ENCODE data around the gene SOCS4. TPM values are rescaled to one million over a fixed set of nuclear protein-coding genes. Genes with fewer than 3 reads are reported as not detected.
"Not testable (repeated sequence)": the region's sequence is repeated elsewhere in the genome, so short reads cannot be mapped to it uniquely, and the experiment has no call there.

SOCS4 gene
- total RNA-seq, 3 donors from 2014 or later, result 39.8 to 47.0 (median 41.4) TPM

GRCh38 chr14:55062517-55063351, 35.7 kb downstream of the SOCS4 start:
- H3K36me3 Mint-ChIP-seq (ENCODE audit: insufficient read depth), result peaks cover 43% of the 10 kb centered on the region
- no peaks in the 10 kb centered on the region for H3K27me3 Mint-ChIP-seq (ENCODE audit: low read depth)
- H3K4me3 Mint-ChIP-seq, result no peak overlapping the region
- H3K4me1 Mint-ChIP-seq (ENCODE audit: low read depth), result peaks cover 28% of the 10 kb centered on the region
- DNase-seq, result no peak
- H3K9me3 Mint-ChIP-seq, result no peaks in the 10 kb centered on the region
- ATAC-seq, result no peak

- H3K4me3 Mint-ChIP-seq; ATAC-seq; DNase-seq; H3K9me3 Mint-ChIP-seq; H3K27me3 Mint-ChIP-seq (ENCODE audit: low read depth): not testable (repeated sequence)
- Mint-ChIP-seq H3K36me3 (ENCODE audit: insufficient read depth) (peaks cover 41% of the 10 kb centered on the region), H3K4me1 (ENCODE audit: low read depth) (peaks cover 17% of the 10 kb centered on the region)
Measured at GRCh38 chr14:55064896-55065295, 37.9 kb downstream of the SOCS4 start.

GRCh38 chr14:55065411-55065810, 38.4 kb downstream of the SOCS4 start:
- H3K4me3 Mint-ChIP-seq, result no peak overlapping the region
- ATAC-seq, result no peak
- H3K27me3 Mint-ChIP-seq (ENCODE audit: low read depth), result no peaks in the 10 kb centered on the region
- peaks cover 40% of the 10 kb centered on the region for H3K36me3 Mint-ChIP-seq (ENCODE audit: insufficient read depth)
- H3K9me3 Mint-ChIP-seq, result no peaks in the 10 kb centered on the region
- peaks cover 16% of the 10 kb centered on the region for H3K4me1 Mint-ChIP-seq (ENCODE audit: low read depth)
- DNase-seq, result no peak

- Mint-ChIP-seq H3K9me3 (no peaks in the 10 kb centered on the region), H3K4me3 (no peak overlapping the region), H3K4me1 (ENCODE audit: low read depth) (peaks cover 17% of the 10 kb centered on the region), H3K27me3 (ENCODE audit: low read depth) (no peaks in the 10 kb centered on the region), H3K36me3 (ENCODE audit: insufficient read depth) (peaks cover 37% of the 10 kb centered on the region)
- ATAC-seq (no peak), DNase-seq (no peak)
Measured at GRCh38 chr14:55066223-55066622, 39.2 kb downstream of the SOCS4 start.

- no peak for ATAC-seq
- H3K36me3 Mint-ChIP-seq (ENCODE audit: insufficient read depth), result peaks cover 17% of the 10 kb centered on the region
- peaks cover 41% of the 10 kb centered on the region for H3K4me1 Mint-ChIP-seq (ENCODE audit: low read depth)
Measured at GRCh38 chr14:55070981-55071411, 44.0 kb downstream of the SOCS4 start.

GRCh38 chr14:55071870-55072640, 45.0 kb downstream of the SOCS4 start:
- DNase-seq (no peak), ATAC-seq (peak; percentile 87 to 92)
- no peaks in the 10 kb centered on the region for H3K27me3 Mint-ChIP-seq (ENCODE audit: low read depth)
- H3K36me3 Mint-ChIP-seq (ENCODE audit: insufficient read depth), result peaks cover 10% of the 10 kb centered on the region
- peak overlapping the region; percentile 61 for H3K4me3 Mint-ChIP-seq
- H3K9me3 Mint-ChIP-seq, result no peaks in the 10 kb centered on the region
- peaks cover 39% of the 10 kb centered on the region for H3K4me1 Mint-ChIP-seq (ENCODE audit: low read depth)

More at GRCh38 chr14:55070981-55071411, 44.0 kb downstream of the SOCS4 start:
- no peak for DNase-seq
- no peaks in the 10 kb centered on the region for H3K27me3 Mint-ChIP-seq (ENCODE audit: low read depth)
- H3K9me3 Mint-ChIP-seq, result no peaks in the 10 kb centered on the region
- H3K4me3 Mint-ChIP-seq, result peak overlapping the region; percentile 2

- DNase-seq (no peak), ATAC-seq (no peak)
- no peaks in the 10 kb centered on the region for H3K36me3 Mint-ChIP-seq (ENCODE audit: insufficient read depth)
- peaks cover 39% of the 10 kb centered on the region for H3K4me1 Mint-ChIP-seq (ENCODE audit: low read depth)
- H3K9me3 Mint-ChIP-seq, result no peaks in the 10 kb centered on the region
- no peaks in the 10 kb centered on the region for H3K27me3 Mint-ChIP-seq (ENCODE audit: low read depth)
- no peak overlapping the region for H3K4me3 Mint-ChIP-seq
Measured at GRCh38 chr14:55073856-55074255, 46.8 kb downstream of the SOCS4 start.

- Mint-ChIP-seq H3K4me1 (ENCODE audit: low read depth) (peaks cover 39% of the 10 kb centered on the region), H3K4me3 (peak overlapping the region; percentile 40)
- peak; percentile 12 to 17 for ATAC-seq
Measured at GRCh38 chr14:55074662-55075061, 47.6 kb downstream of the SOCS4 start.

GRCh38 chr14:55075628-55076175, 48.7 kb downstream of the SOCS4 start:
- no peak for DNase-seq
- no peak overlapping the region for H3K4me3 Mint-ChIP-seq
- H3K9me3 Mint-ChIP-seq, result no peaks in the 10 kb centered on the region
- ATAC-seq, result no peak
- H3K27me3 Mint-ChIP-seq (ENCODE audit: low read depth), result no peaks in the 10 kb centered on the region
- H3K36me3 Mint-ChIP-seq (ENCODE audit: insufficient read depth), result no peaks in the 10 kb centered on the region
- H3K4me1 Mint-ChIP-seq (ENCODE audit: low read depth), result peaks cover 38% of the 10 kb centered on the region

More at GRCh38 chr14:55074662-55075061, 47.6 kb downstream of the SOCS4 start:
- no peaks in the 10 kb centered on the region for H3K27me3 Mint-ChIP-seq (ENCODE audit: low read depth)
- no peak for DNase-seq
- H3K36me3 Mint-ChIP-seq (ENCODE audit: insufficient read depth), result no peaks in the 10 kb centered on the region
- H3K9me3 Mint-ChIP-seq, result no peaks in the 10 kb centered on the region

- H3K9me3 Mint-ChIP-seq, result no peaks in the 10 kb centered on the region
- H3K4me3 Mint-ChIP-seq, result no peak overlapping the region
- peaks cover 21% of the 10 kb centered on the region for H3K4me1 Mint-ChIP-seq (ENCODE audit: low read depth)
- H3K27me3 Mint-ChIP-seq (ENCODE audit: low read depth), result no peaks in the 10 kb centered on the region
- ATAC-seq (peak; percentile 59 to 60), DNase-seq (no peak)
- no peaks in the 10 kb centered on the region for H3K36me3 Mint-ChIP-seq (ENCODE audit: insufficient read depth)
Measured at GRCh38 chr14:55077170-55078151, 50.4 kb downstream of the SOCS4 start.

GRCh38 chr14:55079961-55080360, 52.9 kb downstream of the SOCS4 start:
- not testable (repeated sequence) for ATAC-seq; H3K4me3 Mint-ChIP-seq; H3K36me3 Mint-ChIP-seq (ENCODE audit: insufficient read depth); H3K4me1 Mint-ChIP-seq (ENCODE audit: low read depth); DNase-seq; H3K27me3 Mint-ChIP-seq (ENCODE audit: low read depth); H3K9me3 Mint-ChIP-seq

- no peak for ATAC-seq
- Mint-ChIP-seq H3K9me3 (no peaks in the 10 kb centered on the region), H3K27me3 (ENCODE audit: low read depth) (no peaks in the 10 kb centered on the region), H3K4me3 (no peak overlapping the region), H3K4me1 (ENCODE audit: low read depth) (peaks cover 2% of the 10 kb centered on the region), H3K36me3 (ENCODE audit: insufficient read depth) (no peaks in the 10 kb centered on the region)
- DNase-seq, result no peak
Measured at GRCh38 chr14:55084401-55085059, 57.5 kb downstream of the SOCS4 start.

GRCh38 chr14:55085060-55085660, 58.1 kb downstream of the SOCS4 start:
- H3K27me3 Mint-ChIP-seq (ENCODE audit: low read depth), result no peaks in the 10 kb centered on the region
- ATAC-seq, result no peak
- no peaks in the 10 kb centered on the region for H3K36me3 Mint-ChIP-seq (ENCODE audit: insufficient read depth)
- H3K9me3 Mint-ChIP-seq, result no peaks in the 10 kb centered on the region
- DNase-seq, result no peak
- peaks cover 3% of the 10 kb centered on the region for H3K4me1 Mint-ChIP-seq (ENCODE audit: low read depth)
- no peak overlapping the region for H3K4me3 Mint-ChIP-seq

Measured in activated T-cell treated with anti-CD3 and anti-CD28 coated beads, Interleukin-2, amount 50 U/mL, for 4 hours (primary cell).